Measurements from ENCODE around the gene SMIM38. TPM values are rescaled to one million over a fixed set of nuclear protein-coding genes. Genes with fewer than 3 reads are reported as not detected.

Gene SMIM38
- total and polyA plus RNA-seq, 9 of the 15 experiments (the other 6 are each of a cell fraction or from before 2014, with no cell fraction given) = 0.07 to 1.2 (median 0.21) TPM; not detected in 2

DNA sequence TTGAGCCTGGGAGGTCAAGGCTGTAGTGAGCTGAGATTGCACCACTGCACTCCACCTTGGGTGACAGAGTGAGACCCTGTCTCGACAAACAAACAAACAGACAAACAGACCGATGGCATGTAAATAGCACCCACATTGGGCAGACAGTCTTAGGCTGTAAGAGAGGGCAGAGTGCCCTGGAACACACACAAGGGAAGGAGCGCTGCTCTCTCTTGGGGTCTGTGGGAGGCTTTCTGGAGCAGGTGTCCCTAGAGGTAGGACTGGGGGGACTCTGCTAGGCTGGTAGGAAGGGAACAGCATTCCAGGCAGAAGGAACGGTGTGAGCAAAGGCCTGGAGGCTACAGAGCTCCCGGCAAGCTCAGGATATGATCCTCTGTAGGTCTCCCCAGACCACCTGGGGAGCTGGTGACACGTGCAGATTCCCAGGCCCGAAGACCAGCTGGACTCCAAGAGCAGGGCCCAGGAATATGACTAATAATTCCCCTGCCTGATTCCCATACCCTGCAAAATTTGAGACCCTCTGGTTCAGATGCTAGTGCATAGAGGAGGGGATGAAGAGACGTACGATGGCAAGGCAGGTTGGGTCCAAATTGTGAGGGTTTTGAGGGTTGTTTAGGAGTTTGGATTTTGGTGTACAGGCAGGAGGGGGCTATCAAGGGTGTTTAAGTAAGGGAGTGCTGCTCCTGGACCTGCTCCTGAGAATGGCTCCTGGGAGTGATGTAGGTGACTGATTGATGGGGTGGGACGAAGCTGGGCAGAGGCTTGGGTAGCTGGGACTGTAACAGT lies 11.6 kb downstream of the SMIM38 start:
- no peak overlapping the region for H3K4me2 ChIP-seq (ENCODE audit: insufficient read depth, low read length)
- ATAC-seq = no peak
- peaks cover 2 to 37% of the 10 kb centered on the region in 2 experiments; a peak in 3 of 5 replicates for H3K27me3 ChIP-seq (ENCODE audit: control insufficient read depth in 2 of 2, insufficient read depth in 2 of 2, low read length in 2 of 2)
- H3K4me3 ChIP-seq = no peak overlapping the region
- no peak overlapping the region for H3K27ac ChIP-seq (ENCODE audit: extremely low read depth, low read depth, low read length)
- no peak for DNase-seq (ENCODE audit: extremely low read depth in 1 of 4, low spot score in 3 of 4)
- WGBS (ENCODE audit: insufficient coverage, low coverage, missing lambda C conversion rate) = 5% methylated on average over 10 of the region's 10 CpGs
- BruUV-seq (replicated peaks) = no TSS peak
- H3K9me3 ChIP-seq (replicated peaks; ENCODE audit: control insufficient read depth, insufficient read depth, low read depth, low read length) = no peaks in the 10 kb centered on the region
- no peaks in the 10 kb centered on the region for H3K36me3 ChIP-seq (ENCODE audit: control insufficient read depth, insufficient read depth, low read length)
- H3K9ac ChIP-seq (ENCODE audit: insufficient read depth in 1 of 2, low read depth in 2 of 2, low read length in 2 of 2) = no peak overlapping the region
- intact Hi-C loops (cut with micrococcal nuclease) = no loop called here
- peaks cover 6 to 7% of the 10 kb centered on the region in 2 experiments; a peak in 3 of 5 replicates for H3K4me1 ChIP-seq (replicated peaks in 1 of 2; ENCODE audit: control insufficient read depth in 2 of 2, insufficient read depth in 2 of 2, low read length in 2 of 2)
- CTCF ChIA-PET (ENCODE audit: low intra/inter-chr PET ratio) = no interaction called here
- FAIRE-seq = no peak
- in situ Hi-C loops (cut with MboI) = no loop called here
- no peaks in the 10 kb centered on the region for H3K79me2 ChIP-seq (ENCODE audit: control insufficient read depth, insufficient read depth, low read length)
- H2AFZ ChIP-seq (ENCODE audit: low read depth, low read length) = no peak overlapping the region
- POLR2A ChIA-PET = no interaction called here
- H3K9me1 ChIP-seq (ENCODE audit: control insufficient read depth, insufficient read depth, low read length) = no peaks in the 10 kb centered on the region
- no peaks in the 10 kb centered on the region for H4K20me1 ChIP-seq (replicated peaks; ENCODE audit: control insufficient read depth, insufficient read depth, low read length)
- TF ChIP-seq DACH1 (IDR thresholded peaks at IDR 0.05; ENCODE audit: partially characterized antibody) (peak; percentile 20), TRIM24 (IDR thresholded peaks at IDR 0.05) (no peak), ZNF79 (CRISPR knock-in tag; IDR thresholded peaks at IDR 0.05; ENCODE audit: low read depth) (no peak), SIX5 (IDR thresholded peaks at IDR 0.05; ENCODE audit: borderline replicate concordance in 1 of 2, insufficient read depth in 1 of 2, low read depth in 1 of 2, low read length in 2 of 2) (no peak), SMAD3 (CRISPR knock-in tag; conservative IDR thresholded peaks at IDR 0.05) (no peak), E2F3 (CRISPR knock-in tag; IDR thresholded peaks at IDR 0.05) (no peak), IFI16 (CRISPR knock-in tag; IDR thresholded peaks at IDR 0.05) (no peak), KDM1A (IDR thresholded peaks at IDR 0.05) (0 out of 4 replicates have a peak, but pooled peaks of 1 of the 2 experiments have one; percentile 26)
- TF ChIP-seq, protein P1, sequence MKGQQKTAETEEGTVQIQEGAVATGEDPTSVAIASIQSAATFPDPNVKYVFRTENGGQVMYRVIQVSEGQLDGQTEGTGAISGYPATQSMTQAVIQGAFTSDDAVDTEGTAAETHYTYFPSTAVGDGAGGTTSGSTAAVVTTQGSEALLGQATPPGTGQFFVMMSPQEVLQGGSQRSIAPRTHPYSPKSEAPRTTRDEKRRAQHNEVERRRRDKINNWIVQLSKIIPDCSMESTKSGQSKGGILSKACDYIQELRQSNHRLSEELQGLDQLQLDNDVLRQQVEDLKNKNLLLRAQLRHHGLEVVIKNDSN (CRISPR knock-in tag; IDR thresholded peaks at IDR 0.05) = no peak
- TF ChIP-seq, protein P2, sequence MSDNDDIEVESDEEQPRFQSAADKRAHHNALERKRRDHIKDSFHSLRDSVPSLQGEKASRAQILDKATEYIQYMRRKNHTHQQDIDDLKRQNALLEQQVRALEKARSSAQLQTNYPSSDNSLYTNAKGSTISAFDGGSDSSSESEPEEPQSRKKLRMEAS (CRISPR knock-in tag; IDR thresholded peaks at IDR 0.05) = peak; percentile 38; the same call in 1 of the 2 replicates
- TF ChIP-seq, protein P3, sequence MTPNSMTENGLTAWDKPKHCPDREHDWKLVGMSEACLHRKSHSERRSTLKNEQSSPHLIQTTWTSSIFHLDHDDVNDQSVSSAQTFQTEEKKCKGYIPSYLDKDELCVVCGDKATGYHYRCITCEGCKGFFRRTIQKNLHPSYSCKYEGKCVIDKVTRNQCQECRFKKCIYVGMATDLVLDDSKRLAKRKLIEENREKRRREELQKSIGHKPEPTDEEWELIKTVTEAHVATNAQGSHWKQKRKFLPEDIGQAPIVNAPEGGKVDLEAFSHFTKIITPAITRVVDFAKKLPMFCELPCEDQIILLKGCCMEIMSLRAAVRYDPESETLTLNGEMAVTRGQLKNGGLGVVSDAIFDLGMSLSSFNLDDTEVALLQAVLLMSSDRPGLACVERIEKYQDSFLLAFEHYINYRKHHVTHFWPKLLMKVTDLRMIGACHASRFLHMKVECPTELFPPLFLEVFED (CRISPR knock-in tag; conservative IDR thresholded peaks at IDR 0.05) = no peak
- TF ChIP-seq, protein P4, sequence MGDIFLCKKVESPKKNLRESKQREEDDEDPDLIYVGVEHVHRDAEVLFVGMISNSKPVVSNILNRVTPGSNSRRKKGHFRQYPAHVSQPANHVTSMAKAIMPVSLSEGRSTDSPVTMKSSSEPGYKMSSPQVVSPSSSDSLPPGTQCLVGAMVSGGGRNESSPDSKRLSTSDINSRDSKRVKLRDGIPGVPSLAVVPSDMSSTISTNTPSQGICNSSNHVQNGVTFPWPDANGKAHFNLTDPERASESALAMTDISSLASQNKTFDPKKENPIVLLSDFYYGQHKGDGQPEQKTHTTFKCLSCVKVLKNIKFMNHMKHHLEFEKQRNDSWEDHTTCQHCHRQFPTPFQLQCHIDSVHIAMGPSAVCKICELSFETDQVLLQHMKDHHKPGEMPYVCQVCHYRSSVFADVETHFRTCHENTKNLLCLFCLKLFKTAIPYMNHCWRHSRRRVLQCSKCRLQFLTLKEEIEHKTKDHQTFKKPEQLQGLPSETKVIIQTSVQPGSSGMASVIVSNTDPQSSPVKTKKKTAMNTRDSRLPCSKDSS (IDR thresholded peaks at IDR 0.05; ENCODE audit: low read depth, partially characterized antibody) = no peak
- TF ChIP-seq, protein P5, sequence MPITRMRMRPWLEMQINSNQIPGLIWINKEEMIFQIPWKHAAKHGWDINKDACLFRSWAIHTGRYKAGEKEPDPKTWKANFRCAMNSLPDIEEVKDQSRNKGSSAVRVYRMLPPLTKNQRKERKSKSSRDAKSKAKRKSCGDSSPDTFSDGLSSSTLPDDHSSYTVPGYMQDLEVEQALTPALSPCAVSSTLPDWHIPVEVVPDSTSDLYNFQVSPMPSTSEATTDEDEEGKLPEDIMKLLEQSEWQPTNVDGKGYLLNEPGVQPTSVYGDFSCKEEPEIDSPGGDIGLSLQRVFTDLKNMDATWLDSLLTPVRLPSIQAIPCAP (CRISPR knock-in tag; IDR thresholded peaks at IDR 0.05; ENCODE audit: borderline replicate concordance) = no peak
- TF ChIP-seq, protein P6, sequence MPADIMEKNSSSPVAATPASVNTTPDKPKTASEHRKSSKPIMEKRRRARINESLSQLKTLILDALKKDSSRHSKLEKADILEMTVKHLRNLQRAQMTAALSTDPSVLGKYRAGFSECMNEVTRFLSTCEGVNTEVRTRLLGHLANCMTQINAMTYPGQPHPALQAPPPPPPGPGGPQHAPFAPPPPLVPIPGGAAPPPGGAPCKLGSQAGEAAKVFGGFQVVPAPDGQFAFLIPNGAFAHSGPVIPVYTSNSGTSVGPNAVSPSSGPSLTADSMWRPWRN (IDR thresholded peaks at IDR 0.05; ENCODE audit: low read depth) = no peak
- TF ChIP-seq, protein P7, sequence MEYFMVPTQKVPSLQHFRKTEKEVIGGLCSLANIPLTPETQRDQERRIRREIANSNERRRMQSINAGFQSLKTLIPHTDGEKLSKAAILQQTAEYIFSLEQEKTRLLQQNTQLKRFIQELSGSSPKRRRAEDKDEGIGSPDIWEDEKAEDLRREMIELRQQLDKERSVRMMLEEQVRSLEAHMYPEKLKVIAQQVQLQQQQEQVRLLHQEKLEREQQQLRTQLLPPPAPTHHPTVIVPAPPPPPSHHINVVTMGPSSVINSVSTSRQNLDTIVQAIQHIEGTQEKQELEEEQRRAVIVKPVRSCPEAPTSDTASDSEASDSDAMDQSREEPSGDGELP (CRISPR knock-in tag; IDR thresholded peaks at IDR 0.05; ENCODE audit: borderline replicate concordance) = peak; percentile 47; the same call in 1 of the 2 replicates
